ENCODE data around the gene C17orf107.
A peak's percentile ranks its signal among the peaks of the same experiment; 100 is the strongest.

Gene C17orf107
- long read RNA-seq: 0 reads

DNA sequence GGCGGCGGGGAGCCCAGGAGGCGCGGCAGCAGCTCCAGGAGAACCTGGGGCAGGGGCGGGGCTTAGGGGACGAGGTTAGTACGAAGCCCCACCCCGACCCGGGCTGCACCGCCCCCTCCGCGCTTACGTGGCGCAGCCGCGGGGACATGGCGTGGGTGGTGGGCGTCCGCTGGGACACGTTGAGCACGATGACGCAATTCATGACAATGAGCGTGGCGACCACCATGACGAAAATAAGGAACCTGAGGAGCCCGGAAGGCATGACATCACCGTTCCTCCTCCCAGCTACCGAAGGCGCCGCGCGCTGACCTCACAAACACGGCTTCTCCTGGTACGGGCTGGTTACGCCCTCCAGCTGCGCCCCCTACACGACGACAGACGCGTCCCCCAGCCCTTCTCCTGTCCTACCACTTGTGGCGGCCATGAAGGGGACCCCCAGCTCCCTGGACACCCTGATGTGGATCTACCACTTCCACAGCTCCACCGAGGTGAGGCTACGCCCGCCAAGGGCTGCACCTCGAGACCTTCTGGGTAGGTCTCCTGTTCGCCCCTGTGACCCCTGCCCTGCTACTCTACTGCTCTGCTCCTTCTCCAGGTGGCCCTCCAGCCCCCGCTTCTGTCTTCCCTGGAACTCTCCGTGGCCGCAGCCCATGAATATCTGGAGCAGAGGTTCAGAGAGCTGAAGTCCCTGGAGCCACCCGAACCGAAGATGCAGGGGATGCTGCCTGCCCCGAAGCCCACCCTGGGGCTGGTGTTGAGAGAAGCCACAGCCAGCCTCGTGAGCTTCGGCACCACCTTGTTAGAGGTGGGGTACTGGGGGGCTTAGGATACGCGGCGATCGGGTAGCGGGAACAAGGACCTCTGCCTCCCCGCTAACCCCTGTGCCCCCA, at the start of gene C17orf107:
TSS of gene C17orf107 (plus strand) at position 196 of the 890 bp plus-strand sequence. CDS start at position 423, 227 bp downstream.
- Histone ChIP-seq H3K27ac (replicated peaks) (no peak within 1 kb of the TSS), H3K27me3 (ENCODE audit: insufficient read depth, poor library complexity, severe bottlenecking) (peaks cover 7% of the 10 kb centered on the region), H3K4me3 (replicated peaks; ENCODE audit: insufficient read depth, low read length) (peak within 1 kb of the TSS; percentile 48)
- peak; percentile 25 to 77 for DNase-seq (ENCODE audit: low read depth in 1 of 2, low spot score in 1 of 2)
- TF ChIP-seq POLR2AphosphoS5 (IDR thresholded peaks at IDR 0.05; ENCODE audit: low read depth): no peak
- TF ChIP-seq GABPA (IDR thresholded peaks at IDR 0.05; ENCODE audit: low read depth): no peak
- TF ChIP-seq SPI1 (IDR thresholded peaks at IDR 0.05; ENCODE audit: borderline replicate concordance, low read depth): no peak
- TF ChIP-seq, protein P1, sequence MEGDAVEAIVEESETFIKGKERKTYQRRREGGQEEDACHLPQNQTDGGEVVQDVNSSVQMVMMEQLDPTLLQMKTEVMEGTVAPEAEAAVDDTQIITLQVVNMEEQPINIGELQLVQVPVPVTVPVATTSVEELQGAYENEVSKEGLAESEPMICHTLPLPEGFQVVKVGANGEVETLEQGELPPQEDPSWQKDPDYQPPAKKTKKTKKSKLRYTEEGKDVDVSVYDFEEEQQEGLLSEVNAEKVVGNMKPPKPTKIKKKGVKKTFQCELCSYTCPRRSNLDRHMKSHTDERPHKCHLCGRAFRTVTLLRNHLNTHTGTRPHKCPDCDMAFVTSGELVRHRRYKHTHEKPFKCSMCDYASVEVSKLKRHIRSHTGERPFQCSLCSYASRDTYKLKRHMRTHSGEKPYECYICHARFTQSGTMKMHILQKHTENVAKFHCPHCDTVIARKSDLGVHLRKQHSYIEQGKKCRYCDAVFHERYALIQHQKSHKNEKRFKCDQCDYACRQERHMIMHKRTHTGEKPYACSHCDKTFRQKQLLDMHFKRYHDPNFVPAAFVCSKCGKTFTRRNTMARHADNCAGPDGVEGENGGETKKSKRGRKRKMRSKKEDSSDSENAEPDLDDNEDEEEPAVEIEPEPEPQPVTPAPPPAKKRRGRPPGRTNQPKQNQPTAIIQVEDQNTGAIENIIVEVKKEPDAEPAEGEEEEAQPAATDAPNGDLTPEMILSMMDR (IDR thresholded peaks at IDR 0.05; ENCODE audit: insufficient read depth, low read length): no peak
- TF ChIP-seq, protein P2, sequence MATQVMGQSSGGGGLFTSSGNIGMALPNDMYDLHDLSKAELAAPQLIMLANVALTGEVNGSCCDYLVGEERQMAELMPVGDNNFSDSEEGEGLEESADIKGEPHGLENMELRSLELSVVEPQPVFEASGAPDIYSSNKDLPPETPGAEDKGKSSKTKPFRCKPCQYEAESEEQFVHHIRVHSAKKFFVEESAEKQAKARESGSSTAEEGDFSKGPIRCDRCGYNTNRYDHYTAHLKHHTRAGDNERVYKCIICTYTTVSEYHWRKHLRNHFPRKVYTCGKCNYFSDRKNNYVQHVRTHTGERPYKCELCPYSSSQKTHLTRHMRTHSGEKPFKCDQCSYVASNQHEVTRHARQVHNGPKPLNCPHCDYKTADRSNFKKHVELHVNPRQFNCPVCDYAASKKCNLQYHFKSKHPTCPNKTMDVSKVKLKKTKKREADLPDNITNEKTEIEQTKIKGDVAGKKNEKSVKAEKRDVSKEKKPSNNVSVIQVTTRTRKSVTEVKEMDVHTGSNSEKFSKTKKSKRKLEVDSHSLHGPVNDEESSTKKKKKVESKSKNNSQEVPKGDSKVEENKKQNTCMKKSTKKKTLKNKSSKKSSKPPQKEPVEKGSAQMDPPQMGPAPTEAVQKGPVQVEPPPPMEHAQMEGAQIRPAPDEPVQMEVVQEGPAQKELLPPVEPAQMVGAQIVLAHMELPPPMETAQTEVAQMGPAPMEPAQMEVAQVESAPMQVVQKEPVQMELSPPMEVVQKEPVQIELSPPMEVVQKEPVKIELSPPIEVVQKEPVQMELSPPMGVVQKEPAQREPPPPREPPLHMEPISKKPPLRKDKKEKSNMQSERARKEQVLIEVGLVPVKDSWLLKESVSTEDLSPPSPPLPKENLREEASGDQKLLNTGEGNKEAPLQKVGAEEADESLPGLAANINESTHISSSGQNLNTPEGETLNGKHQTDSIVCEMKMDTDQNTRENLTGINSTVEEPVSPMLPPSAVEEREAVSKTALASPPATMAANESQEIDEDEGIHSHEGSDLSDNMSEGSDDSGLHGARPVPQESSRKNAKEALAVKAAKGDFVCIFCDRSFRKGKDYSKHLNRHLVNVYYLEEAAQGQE (IDR thresholded peaks at IDR 0.05; ENCODE audit: insufficient replicate concordance, low read depth): no peak

DNA sequence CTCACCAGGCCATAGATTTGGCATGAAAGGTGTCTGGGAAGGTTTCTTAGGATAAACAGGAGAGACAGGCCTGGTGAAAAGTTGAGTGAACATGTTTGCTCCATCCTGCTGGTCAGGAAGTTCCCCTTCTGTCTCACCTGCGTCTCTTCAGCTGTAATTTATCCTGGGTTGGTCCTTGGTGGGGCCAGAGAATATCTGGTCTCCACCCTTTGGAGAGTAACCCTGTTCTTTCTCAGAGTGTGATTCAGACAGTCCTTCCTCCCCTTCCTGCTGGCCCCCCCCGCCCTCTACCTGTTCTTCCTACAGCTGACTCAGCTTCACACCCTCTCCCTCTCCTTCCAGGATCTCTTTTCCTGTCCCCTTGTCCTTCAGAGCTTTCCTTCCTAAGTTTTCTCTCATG, 49.1 kb upstream of the C17orf107 start:
- H3K4me3 ChIP-seq (replicated peaks; ENCODE audit: insufficient read depth, low read length): no peak overlapping the region
- DNase-seq (ENCODE audit: low read depth in 1 of 2, low spot score in 1 of 2): no peak
- no peak for TF ChIP-seq SPI1 (IDR thresholded peaks at IDR 0.05; ENCODE audit: borderline replicate concordance, low read depth)
- TF ChIP-seq, protein P2 (IDR thresholded peaks at IDR 0.05; ENCODE audit: insufficient replicate concordance, low read depth): no peak
- no peak for TF ChIP-seq GABPA (IDR thresholded peaks at IDR 0.05; ENCODE audit: low read depth)
- TF ChIP-seq, protein P1 (IDR thresholded peaks at IDR 0.05; ENCODE audit: insufficient read depth, low read length): no peak
- no peak for TF ChIP-seq POLR2AphosphoS5 (IDR thresholded peaks at IDR 0.05; ENCODE audit: low read depth)
- no peaks in the 10 kb centered on the region for H3K27me3 ChIP-seq (ENCODE audit: insufficient read depth, poor library complexity, severe bottlenecking)
- no peak overlapping the region for H3K27ac ChIP-seq (replicated peaks)

DNA sequence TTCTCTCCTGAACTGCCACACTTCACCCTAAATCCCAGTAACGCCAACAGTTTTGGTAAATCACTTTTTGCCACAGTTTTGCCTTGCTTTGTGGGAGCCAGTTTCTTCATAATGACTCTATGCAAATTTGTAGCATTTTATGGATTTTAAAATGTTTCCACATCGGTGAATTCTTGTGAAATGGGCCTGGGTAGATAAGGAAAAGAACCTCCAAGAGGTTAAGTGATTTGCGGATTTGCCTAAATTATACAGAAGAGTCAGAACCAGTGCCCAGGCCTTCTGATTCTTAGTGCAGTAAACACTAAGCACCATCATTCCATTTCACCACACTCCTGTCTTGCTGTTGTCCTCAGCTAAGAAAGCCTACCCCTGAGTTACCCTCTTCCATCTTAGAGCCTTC, 48.3 kb upstream of the C17orf107 start:
- no peak for DNase-seq (ENCODE audit: low read depth in 1 of 2, low spot score in 1 of 2)
- H3K27me3 ChIP-seq (ENCODE audit: insufficient read depth, poor library complexity, severe bottlenecking): no peaks in the 10 kb centered on the region
- H3K27ac ChIP-seq (replicated peaks): no peak overlapping the region
- TF ChIP-seq, protein P1 (IDR thresholded peaks at IDR 0.05; ENCODE audit: insufficient read depth, low read length): no peak
- TF ChIP-seq, protein P2 (IDR thresholded peaks at IDR 0.05; ENCODE audit: insufficient replicate concordance, low read depth): no peak
- TF ChIP-seq GABPA (IDR thresholded peaks at IDR 0.05; ENCODE audit: low read depth) (no peak), POLR2AphosphoS5 (IDR thresholded peaks at IDR 0.05; ENCODE audit: low read depth) (no peak), SPI1 (IDR thresholded peaks at IDR 0.05; ENCODE audit: borderline replicate concordance, low read depth) (no peak)
- no peak overlapping the region for H3K4me3 ChIP-seq (replicated peaks; ENCODE audit: insufficient read depth, low read length)

All from HL-60 (cell line).